Panc1 (cell line): ENCODE data around the gene PANK4. TPM values are rescaled to one million over a fixed set of nuclear protein-coding genes. Genes with fewer than 3 reads are reported as not detected.

Source experiments
- ATAC-seq: fragments of 200-7000 bp; cut with Tn5 transposase; 2 replicates; pipeline ENCODE4 v1.9.1; 2020; ENCODE audit warnings: mild to moderate bottlenecking, moderate library complexity
- BruUV-seq: library from RNA; stranded (reverse); fragments of 400-500 nt; replicated peaks from 2 replicates; lab custom pipeline; 2021; lab: Mats Ljungman, UMichigan
- CTCF ChIA-PET: fragments of 300-600 bp; sonication (Branson Sonifier 250); formaldehyde crosslinking; loops from one replicate; lab custom pipeline; 2022; ENCODE audit warnings: antibody characterized with exemption; lab: Charles Lee
- POLR2A ChIA-PET: fragments of 300-600 bp; sonication (Branson Sonifier 250); formaldehyde crosslinking; loops from one replicate; lab custom pipeline; 2022; ENCODE audit warnings: antibody characterized with exemption; lab: Charles Lee
- DNase-seq: peaks from one replicate; pipeline ENCODE4 v3.0.0-alpha.2; 2010; ENCODE audit warnings: low read depth, low spot score
- H3K27ac ChIP-seq: 2 replicates; pipeline ENCODE4 v1.5.1; 2011; ENCODE audit warnings: mild to moderate bottlenecking, low read length, inconsistent platforms
- H3K27me3 ChIP-seq: fragments of 200-500 bp; sonication (Bioruptor generic); 2 replicates; pipeline ENCODE4 v1.6.0; 2014; ENCODE audit warnings: low read length, inconsistent platforms; ENCODE audit not compliant: control insufficient read depth, insufficient read depth
- H3K36me3 ChIP-seq: fragments of 200-500 bp; sonication (Bioruptor generic); 2 replicates; pipeline ENCODE4 v1.5.1; 2014; ENCODE audit warnings: inconsistent platforms, mild to moderate bottlenecking, low read length, moderate library complexity; ENCODE audit not compliant: control insufficient read depth, insufficient read depth
- H3K4me1 ChIP-seq: 2 replicates; pipeline ENCODE4 v1.5.1; 2011; ENCODE audit warnings: inconsistent platforms, mild to moderate bottlenecking, low read length, moderate library complexity; ENCODE audit not compliant: control insufficient read depth, insufficient read depth
- H3K4me3 ChIP-seq, 2 experiments: 2 replicates each; pipeline ENCODE4 v1.5.1; 2011 to 2012; ENCODE audit warnings: low read depth in 2 of 2, low read length in 2 of 2, mild to moderate bottlenecking in 2 of 2, inconsistent platforms in 1 of 2, moderate library complexity in 1 of 2
- H3K9me3 ChIP-seq: fragments of 200-500 bp; sonication (Bioruptor generic); 2 replicates; pipeline ENCODE4 v1.5.1; 2014; ENCODE audit warnings: low read depth, mild to moderate bottlenecking, inconsistent platforms, low read length, moderate library complexity; ENCODE audit not compliant: control insufficient read depth, insufficient read depth
- POLR2AphosphoS5 ChIP-seq: IDR thresholded peaks from 2 replicates; pipeline ENCODE4 v1.6.1; 2012; ENCODE audit warnings: mild to moderate bottlenecking, low read depth, low read length, moderate library complexity
- REST ChIP-seq, 2 experiments: IDR thresholded peaks; 2 replicates each; pipeline ENCODE4 v1.6.1; 2011 to 2012; ENCODE audit warnings: low read depth in 2 of 2, control low read depth in 1 of 2, low read length in 1 of 2, mild to moderate bottlenecking in 1 of 2, moderate library complexity in 1 of 2; ENCODE audit not compliant: insufficient read depth in 1 of 2
- SIN3A ChIP-seq: IDR thresholded peaks from 2 replicates; pipeline ENCODE4 v1.6.1; 2012; ENCODE audit warnings: low read depth, mild to moderate bottlenecking, low read length, moderate library complexity, borderline replicate concordance; ENCODE audit not compliant: insufficient read depth
- TCF7L2 ChIP-seq: IDR thresholded peaks from 2 replicates; pipeline ENCODE4 v1.6.1; 2011; ENCODE audit warnings: mild to moderate bottlenecking, low read depth, low read length, inconsistent platforms
- in situ Hi-C: cut with HindIII; loops from 2 replicates; pipeline ENCODE4 v1.10.0; 2016; ENCODE audit warnings: low sequenced_read_pairs, low pct_unique_long_range_greater_than_20kb
- intact Hi-C: fragments of 100-400 bp; cut with micrococcal nuclease; formaldehyde crosslinking; loops from one replicate; pipeline ENCODE4 v1.10.0; 2022; ENCODE audit not compliant: unreplicated experiment
- total RNA-seq: library from RNA; stranded (reverse); gene quantifications from one replicate; pipeline ENCODE4 v1.2.1, GENCODE V29; 2021; ENCODE audit not compliant: unreplicated experiment
- TF ChIP-seq, protein P1 (sequence below): fragments of 450-650 bp; IDR thresholded peaks from 2 replicates; pipeline ENCODE4 v1.5.1; 2017; ENCODE audit warnings: mild to moderate bottlenecking

The PANK4 gene
- total RNA-seq, 1 experiment from 2014 or later = 35.9 TPM

DNA sequence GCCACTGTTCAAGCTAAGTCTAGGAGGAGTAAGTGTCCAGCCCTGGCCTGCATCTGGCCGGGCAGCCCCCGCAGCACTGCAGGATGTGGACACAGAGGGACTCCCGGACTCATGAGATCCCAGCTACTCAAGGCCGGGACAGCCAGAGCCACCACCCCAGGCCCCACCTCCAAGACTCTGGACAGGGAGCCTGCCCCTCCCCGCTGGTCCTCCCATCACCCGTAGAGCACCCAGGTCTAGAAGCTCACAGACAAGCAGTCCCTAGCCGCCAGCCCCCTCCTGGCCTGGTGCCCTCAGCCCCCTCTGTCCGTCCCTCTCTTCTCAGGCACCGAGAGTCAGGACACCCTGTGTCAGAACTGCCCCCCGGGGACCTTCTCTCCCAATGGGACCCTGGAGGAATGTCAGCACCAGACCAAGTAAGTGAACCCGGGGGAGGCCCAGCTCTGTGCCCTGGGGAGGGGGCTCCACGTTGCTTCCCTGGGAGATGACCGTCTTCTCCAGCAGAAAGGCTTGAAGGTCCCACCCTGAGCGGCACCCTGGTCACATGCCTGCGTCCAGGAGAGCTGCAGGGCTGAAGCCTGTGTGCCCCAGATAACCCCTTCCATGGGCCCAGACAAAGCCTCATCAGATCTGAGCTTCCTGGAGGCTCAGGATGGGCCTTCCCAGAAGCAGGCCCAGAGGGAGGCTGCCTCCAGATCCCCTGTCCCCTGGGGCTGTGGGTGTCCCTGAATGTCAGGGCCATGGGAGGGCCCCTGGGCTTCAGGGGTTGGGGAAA lies 34.1 kb upstream of the PANK4 start:
- no peak for ATAC-seq
- POLR2A ChIA-PET = no interaction called here
- Histone ChIP-seq H3K27ac (no peak overlapping the region), H3K9me3 (no peaks in the 10 kb centered on the region), H3K36me3 (no peaks in the 10 kb centered on the region), H3K4me3 (no peak overlapping the region), H3K4me1 (peaks cover 14% of the 10 kb centered on the region), H3K27me3 (no peaks in the 10 kb centered on the region)
- CTCF ChIA-PET = interaction anchor here (1.3 kb wide), 1 partner anchor 16 kb away, joined by 4 read pairs; no protein-coding TSS in a partner anchor
- DNase-seq = no peak
- no TSS peak for BruUV-seq
- TF ChIP-seq REST (IDR thresholded peaks at IDR 0.05; ENCODE audit: insufficient read depth in 1 of 2, low read depth in 2 of 2, low read length in 1 of 2) = no peak
- TF ChIP-seq POLR2AphosphoS5 = no peak
- no peak for TF ChIP-seq TCF7L2
- TF ChIP-seq, protein P1, sequence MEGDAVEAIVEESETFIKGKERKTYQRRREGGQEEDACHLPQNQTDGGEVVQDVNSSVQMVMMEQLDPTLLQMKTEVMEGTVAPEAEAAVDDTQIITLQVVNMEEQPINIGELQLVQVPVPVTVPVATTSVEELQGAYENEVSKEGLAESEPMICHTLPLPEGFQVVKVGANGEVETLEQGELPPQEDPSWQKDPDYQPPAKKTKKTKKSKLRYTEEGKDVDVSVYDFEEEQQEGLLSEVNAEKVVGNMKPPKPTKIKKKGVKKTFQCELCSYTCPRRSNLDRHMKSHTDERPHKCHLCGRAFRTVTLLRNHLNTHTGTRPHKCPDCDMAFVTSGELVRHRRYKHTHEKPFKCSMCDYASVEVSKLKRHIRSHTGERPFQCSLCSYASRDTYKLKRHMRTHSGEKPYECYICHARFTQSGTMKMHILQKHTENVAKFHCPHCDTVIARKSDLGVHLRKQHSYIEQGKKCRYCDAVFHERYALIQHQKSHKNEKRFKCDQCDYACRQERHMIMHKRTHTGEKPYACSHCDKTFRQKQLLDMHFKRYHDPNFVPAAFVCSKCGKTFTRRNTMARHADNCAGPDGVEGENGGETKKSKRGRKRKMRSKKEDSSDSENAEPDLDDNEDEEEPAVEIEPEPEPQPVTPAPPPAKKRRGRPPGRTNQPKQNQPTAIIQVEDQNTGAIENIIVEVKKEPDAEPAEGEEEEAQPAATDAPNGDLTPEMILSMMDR = no peak
- no peak for TF ChIP-seq SIN3A
- in situ Hi-C loops (no loop called here), intact Hi-C loops (no loop called here)

GRCh38 chr1:2559509-2560298 lies 33.3 kb upstream of the PANK4 start:
- Histone ChIP-seq H3K27ac (no peak overlapping the region), H3K27me3 (no peaks in the 10 kb centered on the region), H3K4me3 (no peak overlapping the region), H3K9me3 (no peaks in the 10 kb centered on the region), H3K4me1 (peaks cover 15% of the 10 kb centered on the region), H3K36me3 (no peaks in the 10 kb centered on the region)
- ChIA-PET POLR2A (no interaction called here), CTCF (no interaction called here)
- intact Hi-C loops (no loop called here), in situ Hi-C loops (no loop called here)
- no TSS peak for BruUV-seq
- TF ChIP-seq, protein P1 = no peak
- TF ChIP-seq REST (IDR thresholded peaks at IDR 0.05; ENCODE audit: insufficient read depth in 1 of 2, low read depth in 2 of 2, low read length in 1 of 2) (no peak), SIN3A (no peak), POLR2AphosphoS5 (no peak), TCF7L2 (no peak)
- no peak for DNase-seq
- ATAC-seq = no peak
